Anterior cingulate cortex (tissue), 58 donors: ENCODE measurements around the gene PCNX1.
"Not testable (repeated sequence)": the region's sequence is repeated elsewhere in the genome, so short reads cannot be mapped to it uniquely, and the experiment has no call there.

Experiments
- DNase-seq, 58 donors: peaks; one replicate each; lab custom pipeline; 2025; lab: John Stamatoyannopoulos, UW

Gene PCNX1

GRCh38 chr14:70909733-70910614 is 2.7 kb downstream of the PCNX1 start:
- DNase-seq = no peak

- DNase-seq = no peak
These were observed 8.2 kb downstream of the PCNX1 start for GRCh38 chr14:70915415-70915814.

- no peak for DNase-seq
These were observed 9.0 kb downstream of the PCNX1 start for GRCh38 chr14:70916300-70916699.

GRCh38 chr14:70916799-70917198 is 9.5 kb downstream of the PCNX1 start:
- DNase-seq = no peak

GRCh38 chr14:70917633-70918032 is 10.4 kb downstream of the PCNX1 start:
- no peak for DNase-seq

GRCh38 chr14:70919774-70920173 is 12.5 kb downstream of the PCNX1 start:
- no peak for DNase-seq

- DNase-seq = no peak
These were observed 13.3 kb downstream of the PCNX1 start for GRCh38 chr14:70920608-70921007.

GRCh38 chr14:70921669-70922068 is 14.4 kb downstream of the PCNX1 start:
- DNase-seq = no peak

GRCh38 chr14:70924521-70924920 is 17.3 kb downstream of the PCNX1 start:
- DNase-seq = no peak

GRCh38 chr14:70926235-70926830 is 19.1 kb downstream of the PCNX1 start:
- no peak for DNase-seq

- no peak for DNase-seq
These were observed 23.7 kb downstream of the PCNX1 start for GRCh38 chr14:70931008-70931407.

- DNase-seq = no peak
These were observed 26.8 kb downstream of the PCNX1 start for GRCh38 chr14:70934084-70934483.

GRCh38 chr14:70934502-70935134 is 27.4 kb downstream of the PCNX1 start:
- no peak for DNase-seq

GRCh38 chr14:70935135-70935534 is 27.9 kb downstream of the PCNX1 start:
- DNase-seq = no peak

GRCh38 chr14:70939693-70940092 is 32.4 kb downstream of the PCNX1 start:
- DNase-seq = not testable (repeated sequence)

GRCh38 chr14:70941637-70942341 is 34.5 kb downstream of the PCNX1 start:
- not testable (repeated sequence) for DNase-seq

GRCh38 chr14:70942342-70942706 is 35.1 kb downstream of the PCNX1 start:
- peak in 6 of 58 donors; percentile 0 to 38 (median 9) for DNase-seq

- DNase-seq = not testable (repeated sequence)
These were observed 35.5 kb downstream of the PCNX1 start for GRCh38 chr14:70942721-70943120.

- no peak for DNase-seq
These were observed 36.6 kb downstream of the PCNX1 start for GRCh38 chr14:70943838-70944237.

GRCh38 chr14:70947739-70948138 is 40.5 kb downstream of the PCNX1 start:
- no peak for DNase-seq

GRCh38 chr14:70952485-70952884 is 45.2 kb downstream of the PCNX1 start:
- DNase-seq = no peak
